ENCODE results near the gene TNFRSF18.
A peak's percentile ranks its signal among the peaks of the same experiment; 100 is the strongest.
"Not testable (repeated sequence)": the region's sequence is repeated elsewhere in the genome, so short reads cannot be mapped to it uniquely, and the experiment has no call there.

The TNFRSF18 gene, protein sequence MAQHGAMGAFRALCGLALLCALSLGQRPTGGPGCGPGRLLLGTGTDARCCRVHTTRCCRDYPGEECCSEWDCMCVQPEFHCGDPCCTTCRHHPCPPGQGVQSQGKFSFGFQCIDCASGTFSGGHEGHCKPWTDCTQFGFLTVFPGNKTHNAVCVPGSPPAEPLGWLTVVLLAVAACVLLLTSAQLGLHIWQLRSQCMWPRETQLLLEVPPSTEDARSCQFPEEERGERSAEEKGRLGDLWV

DNA sequence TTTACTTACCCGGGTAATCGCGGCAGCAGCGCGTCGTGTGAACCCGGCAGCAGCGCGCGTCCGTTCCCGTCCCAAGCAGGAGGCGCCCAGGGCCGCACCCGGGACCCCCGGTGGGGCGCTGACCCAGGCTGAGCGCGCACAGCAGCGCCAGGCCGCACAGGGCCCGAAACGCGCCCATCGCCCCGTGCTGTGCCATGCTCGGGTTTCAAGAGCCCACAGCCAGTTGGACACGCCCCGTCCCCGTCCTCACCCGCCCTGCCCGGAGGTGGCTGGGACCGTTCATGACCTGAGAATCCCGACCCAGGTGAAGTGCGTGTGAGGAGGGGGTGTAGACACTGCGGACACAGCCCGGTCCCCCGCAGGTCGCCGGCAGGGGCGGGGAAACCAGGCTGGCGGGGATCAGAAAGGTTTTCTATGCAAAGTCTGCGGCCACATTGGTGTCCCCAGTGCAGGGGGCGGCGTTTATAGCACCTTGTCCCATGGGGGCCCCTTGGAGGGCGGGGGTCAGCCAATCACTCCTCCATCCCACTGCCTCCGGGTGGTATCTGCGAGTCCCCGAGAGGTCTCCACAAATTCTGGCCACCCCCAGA is at the start of gene TNFRSF18:
Gene TNFRSF18 (minus strand): TSS at position 217 of the 590 bp plus-strand sequence. CDS start 21 bp downstream, at position 196.
- ATAC-seq = peak; percentile 9
- DNase-seq = peak; percentile 56

DNA sequence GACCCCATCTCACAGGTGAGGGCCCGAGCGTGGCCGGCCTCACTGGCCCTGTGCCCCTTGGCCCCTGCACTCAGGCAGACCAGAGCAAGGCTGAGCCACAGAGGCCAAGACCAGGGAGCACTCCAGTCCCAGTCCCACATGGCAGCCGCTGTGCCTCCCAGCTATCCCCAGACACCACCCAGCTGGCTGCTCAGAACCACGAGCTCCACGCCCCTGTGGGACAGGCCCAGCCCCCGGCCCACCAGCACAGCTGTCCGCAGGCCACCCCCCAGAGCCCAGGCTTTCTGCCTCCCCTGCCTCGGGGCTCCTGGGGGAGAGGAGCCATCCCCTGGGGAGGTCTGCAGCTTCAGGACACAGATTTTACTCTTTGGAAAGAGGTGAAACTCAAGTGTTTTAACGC is 49.2 kb upstream of the TNFRSF18 start:
- ATAC-seq (no peak), DNase-seq (no peak)

DNA sequence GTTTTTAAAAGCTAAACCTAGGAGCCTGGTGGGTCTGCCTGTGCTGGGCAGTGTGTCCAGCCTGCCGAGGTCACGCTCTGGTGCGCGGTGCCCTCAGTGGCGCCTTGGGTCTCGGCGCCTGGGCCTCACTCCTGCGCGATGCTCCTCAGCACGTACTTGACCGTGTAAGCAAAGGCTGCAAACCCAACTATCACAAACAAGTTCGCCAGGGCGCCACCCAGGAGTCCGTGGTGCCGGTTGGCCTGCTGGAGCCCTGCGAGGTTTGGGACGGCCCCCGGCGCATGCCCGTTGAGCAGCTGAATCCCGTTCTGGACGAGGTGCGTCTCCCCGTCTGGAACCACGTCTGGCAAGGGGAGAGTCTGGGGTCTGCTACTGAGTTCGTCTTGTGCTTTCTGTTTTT is 48.7 kb upstream of the TNFRSF18 start:
- DNase-seq (no peak), ATAC-seq (no peak)

DNA sequence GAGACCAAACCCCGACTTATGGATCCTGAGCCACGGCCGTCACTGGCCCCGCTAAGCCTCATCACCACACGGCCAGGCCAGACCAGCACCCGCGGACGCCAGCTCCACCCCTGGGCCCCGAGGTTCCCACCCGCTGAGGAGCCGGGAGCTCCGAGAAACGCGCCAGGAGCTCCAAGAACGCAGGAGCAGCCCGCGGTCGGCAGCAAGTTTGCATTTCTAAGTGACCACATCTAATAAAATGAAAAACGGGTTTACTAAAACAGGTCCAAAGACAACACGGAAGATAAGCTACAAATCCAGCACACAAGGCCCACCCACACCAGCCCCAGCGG is 48.2 kb upstream of the TNFRSF18 start:
- DNase-seq (no peak), ATAC-seq (no peak)

DNA sequence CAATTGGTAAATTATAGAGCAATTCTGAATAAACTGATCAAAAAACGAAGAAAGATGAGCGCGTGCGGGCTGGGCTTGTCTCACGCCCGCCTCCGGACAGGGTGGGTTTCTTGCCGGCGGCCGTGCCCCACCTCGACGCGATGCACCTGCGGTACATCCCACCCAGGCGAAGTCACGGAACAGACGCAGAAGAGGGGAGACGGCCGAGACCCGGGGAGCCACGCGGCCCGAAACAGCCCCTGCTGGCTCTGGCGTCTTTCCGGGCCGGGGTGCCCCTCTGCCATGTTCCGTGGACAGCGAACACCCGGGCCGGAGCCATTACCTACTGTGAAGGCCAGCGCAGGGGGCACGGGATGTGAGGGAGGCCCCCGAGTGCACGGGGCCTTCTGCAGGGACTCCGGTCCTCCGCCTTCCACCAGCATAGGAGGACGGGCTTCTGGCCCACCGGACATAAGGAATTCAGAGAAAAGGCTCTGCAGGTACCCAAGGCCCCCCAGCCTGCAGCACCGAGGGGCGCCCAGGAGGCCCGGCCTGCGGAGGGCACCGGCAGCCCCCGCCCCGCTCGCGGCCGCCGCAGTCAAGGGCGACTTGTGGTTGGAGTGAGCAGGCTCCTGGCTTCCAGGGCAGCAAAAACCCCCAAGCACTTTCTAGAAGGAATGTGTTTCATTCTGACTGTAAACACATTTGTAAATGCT is 47.7 kb upstream of the TNFRSF18 start:
- ATAC-seq (no peak), DNase-seq (no peak)

DNA sequence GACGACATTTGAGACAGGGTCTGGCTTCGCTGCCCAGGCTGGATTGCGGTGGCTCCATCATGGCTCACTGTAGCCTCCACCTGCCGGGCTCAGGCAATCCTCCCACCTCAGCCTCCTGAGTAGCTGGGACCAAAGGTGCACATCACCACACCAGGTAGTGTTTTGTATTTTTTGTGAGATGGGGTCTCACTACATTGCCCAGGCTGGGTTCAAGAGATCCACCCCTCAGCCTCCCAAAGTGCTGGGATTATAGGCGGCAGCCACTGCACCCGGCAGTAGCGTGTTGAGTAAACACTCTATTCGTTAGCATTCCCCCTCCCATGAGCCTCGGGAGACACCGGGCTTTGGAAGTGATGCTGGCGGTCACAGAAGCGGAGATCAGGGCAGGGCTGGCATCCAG is 46.9 kb upstream of the TNFRSF18 start:
- DNase-seq = no peak
- no peak for ATAC-seq

DNA sequence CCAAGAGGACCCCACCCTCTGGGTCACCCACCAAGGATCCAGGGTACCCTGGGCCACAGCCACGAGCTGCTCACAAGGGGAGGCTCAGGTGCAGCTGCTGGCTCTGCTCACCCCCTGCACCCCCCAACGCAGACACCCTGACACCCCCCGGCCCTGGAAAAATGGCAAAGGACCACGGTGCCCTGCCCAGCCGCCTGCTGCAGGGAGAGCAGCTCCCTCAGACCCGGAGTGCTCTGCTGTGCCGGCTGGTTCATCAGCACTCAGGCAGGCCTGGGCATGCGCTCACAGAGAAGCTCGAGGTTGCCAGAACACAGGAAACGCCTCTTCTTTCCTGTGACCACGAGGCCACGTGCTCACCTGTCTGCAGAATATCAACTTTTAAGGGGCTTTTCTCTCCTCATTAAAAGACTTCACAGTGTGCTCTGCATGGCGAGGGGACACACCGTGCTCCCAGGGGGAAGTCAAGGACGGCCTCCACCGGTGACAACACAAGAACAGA is 44.4 kb upstream of the TNFRSF18 start:
- ATAC-seq (peak; percentile 74), DNase-seq (peak; percentile 65)

DNA sequence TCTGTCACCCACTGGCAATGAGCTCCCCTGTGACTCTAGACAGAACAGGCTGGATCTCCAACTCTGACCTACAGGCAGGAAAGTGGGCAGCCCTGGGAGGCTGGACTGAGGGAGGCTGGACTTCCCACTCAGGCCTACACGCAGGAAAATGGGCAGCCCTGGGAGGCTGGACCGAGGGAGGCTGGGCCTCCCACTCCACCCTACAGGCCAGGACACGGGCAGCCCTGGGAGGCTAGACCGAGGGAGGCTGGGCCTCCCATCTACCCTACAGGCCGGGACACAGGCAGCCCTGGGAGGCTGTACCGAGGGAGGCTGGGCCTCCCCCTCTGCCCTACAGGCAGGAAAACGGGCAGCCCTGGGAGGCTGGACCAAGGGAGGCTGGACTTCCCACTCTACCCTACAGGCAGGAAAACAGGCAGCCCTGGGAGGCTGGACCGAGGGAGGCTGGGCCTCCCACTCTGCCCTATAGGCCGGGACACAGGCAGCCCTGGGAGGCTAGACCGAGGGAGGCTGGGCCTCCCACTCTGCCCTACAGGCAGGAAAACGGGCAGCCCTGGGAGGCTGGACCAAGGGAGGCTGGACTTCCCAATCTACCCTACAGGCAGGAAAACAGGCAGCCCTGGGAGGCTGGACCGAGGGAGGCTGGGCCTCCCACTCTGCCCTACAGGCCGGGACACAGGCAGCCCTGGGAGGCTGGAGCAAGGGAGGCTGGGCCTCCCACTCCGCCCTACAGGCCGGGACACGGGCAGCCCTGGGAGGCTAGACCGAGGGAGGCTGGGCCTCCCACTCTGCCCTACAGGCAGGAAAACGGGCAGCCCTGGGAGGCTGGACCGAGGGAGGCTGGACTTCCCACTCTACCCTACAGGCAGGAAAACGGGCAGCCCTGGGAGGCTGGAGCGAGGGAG is 41.9 kb upstream of the TNFRSF18 start:
- not testable (repeated sequence) for DNase-seq, ATAC-seq

DNA sequence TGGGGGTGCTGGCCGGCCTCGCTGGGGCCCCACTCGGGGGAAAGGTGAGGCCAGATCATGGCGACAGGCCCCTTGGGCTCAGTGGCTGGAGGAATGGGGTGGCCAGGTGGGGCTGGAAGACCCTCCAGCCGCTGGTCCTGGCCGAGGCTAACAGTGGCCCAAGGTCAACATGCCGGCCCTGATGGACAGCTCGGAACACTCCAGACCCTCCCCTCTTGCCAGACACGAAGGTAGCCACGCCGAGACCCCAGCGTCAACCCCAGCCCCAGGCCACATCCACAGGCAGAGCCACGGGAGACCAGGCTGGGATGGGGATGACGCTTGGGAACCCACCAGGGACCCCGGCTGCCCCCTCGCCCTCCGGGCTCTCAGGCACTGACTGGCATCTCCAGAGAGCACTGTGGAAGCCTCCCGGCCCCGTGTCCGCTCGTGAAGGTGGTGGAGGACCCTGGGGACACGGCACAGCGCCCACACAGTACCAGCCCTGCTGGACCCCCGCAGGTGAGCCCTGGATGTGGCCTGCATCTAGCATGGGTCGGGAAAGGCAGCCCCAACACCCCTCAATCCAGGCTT is 41.0 kb upstream of the TNFRSF18 start:
- ATAC-seq = no peak
- no peak for DNase-seq

DNA sequence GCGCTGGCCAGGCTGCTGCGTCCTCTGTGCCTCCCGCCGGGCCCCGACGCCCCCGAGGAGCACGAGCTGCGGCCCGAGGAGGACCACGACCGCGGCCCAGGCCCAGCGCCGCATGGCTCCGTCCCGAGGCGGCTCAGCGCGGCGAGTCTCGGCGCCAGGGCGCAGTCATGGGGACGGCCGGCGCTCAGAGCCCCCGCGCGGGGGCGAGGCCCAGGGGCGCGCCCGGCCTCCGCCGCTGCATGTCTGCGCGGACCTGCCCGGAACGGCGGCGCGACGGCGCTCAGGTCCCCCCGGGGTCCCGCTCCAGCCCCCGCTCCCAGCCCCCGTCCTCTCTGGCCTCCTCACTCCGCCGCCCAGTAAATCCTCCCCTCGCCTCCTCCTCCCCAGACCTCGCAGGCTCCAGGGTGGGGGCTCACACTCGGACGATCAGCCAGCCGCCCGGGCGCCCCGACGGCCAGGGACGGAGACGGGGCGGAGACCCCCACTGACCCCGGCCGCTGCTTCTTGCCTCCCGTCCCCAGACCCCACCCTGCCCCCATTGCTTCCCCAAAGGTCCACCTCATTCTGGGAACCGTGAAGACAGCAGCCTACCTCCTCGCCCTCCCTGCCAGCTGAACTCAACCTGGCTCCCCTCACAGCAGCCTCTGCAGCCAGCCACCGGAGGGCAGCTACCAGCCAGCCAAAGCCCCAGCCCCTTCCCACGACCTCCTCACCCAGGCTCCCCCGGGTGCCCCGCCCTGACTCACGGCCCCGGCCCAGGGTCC is 40.4 kb upstream of the TNFRSF18 start, which contains the start of gene C1QTNF12:
Gene C1QTNF12 (minus strand): TSS at position 146 of the 764 bp plus-strand sequence. CDS start 32 bp downstream, at position 114.
- ATAC-seq (no peak), DNase-seq (no peak)

DNA sequence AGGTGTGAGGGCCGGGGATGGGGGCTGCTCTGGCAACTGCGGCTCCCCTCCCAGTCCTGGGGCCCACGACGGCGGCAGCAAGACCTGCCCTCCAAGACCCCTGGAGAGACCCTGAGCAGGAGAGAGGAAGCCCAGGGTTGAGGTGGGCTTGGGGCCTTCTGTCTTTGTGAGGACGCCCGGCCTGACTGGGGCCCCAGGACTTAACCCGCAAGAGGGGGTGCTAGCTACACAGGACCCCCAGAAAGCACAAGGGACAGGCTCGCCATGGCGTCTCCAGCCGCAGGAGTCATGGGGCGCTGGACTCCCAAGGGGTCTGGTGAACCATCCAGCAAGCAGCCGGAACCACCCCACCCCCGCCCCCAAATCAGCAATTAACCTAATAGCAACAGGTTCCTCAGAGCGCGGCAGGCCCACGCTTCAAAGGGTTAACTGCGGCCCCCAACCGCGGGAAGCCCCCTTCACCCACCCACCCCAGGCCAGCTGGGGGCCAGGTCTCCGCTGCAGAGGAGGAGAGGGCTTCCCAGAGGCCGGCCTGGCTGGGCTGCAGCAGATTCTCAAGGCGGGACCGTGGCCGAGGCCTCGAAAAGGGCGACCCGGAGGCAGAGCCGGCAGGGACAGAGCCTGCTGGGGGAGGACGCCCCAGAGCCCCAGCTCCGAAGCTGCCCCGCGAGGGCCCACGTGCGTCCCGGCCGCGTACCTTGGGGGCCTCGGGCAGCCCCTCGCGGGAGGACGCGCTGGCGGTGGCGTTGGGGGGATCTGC is 39.6 kb upstream of the TNFRSF18 start:
- no peak for DNase-seq
- ATAC-seq = no peak

DNA sequence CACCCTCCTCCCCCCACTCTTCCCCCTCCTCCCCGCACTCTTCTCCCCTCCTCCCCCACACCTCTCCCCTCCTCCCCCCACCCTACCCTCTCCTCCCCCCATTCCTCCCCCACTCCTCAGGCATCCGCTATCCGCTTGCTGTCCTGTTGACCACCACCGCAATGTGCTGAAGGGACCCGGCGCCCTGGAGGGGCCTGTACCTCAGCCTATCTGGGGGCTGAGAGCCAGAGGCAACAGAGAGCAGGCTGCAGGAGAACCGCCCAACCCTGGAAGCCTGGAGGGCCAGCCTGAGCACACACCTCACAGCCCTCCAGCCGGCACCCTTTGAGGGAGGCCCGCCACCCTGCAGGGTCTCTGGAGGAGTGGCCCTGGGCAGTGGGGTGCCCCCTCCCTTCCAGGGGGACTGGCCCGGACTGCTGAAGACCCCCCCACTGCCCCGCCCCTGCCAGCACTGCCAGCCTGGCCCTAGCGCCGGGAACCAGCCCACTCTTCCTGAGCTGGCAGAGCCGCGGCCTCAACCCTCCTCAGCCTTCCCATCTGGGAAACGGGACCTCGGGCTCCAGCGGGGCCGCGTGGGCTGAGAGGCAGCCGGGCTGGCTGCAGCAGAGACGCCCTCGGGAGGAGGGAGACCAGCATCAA is 38.9 kb upstream of the TNFRSF18 start:
- DNase-seq = no peak
- ATAC-seq = no peak

DNA sequence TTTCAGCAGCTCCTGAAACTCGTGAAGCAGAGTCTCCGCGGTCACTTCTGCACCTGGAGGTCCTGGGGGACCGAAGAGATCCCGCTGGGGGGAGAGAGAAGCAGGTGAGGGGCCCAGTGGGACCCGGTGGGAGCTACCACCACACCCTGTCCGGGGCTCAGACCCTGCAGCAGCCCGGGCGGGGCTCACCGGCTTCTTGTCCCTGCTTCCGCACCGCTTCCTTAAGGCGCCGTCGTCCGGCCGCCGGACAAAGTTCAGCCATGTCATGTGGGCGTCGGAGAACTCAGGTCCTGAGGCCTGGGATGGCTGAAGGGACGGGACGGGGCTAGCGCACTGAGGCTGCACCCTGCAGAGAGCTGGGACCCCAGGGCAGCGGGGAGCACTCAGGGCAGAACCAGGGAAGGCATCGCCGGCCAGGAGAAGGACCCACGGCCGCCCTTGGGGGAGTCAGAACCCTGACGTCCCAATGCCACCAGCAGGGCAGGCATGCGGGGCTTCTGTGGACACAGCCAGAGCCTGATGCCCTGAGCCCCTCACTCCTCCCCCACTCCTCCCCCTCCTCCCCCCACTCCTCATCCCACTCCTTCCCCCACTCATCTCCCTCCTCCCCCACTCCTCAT is 37.9 kb upstream of the TNFRSF18 start:
- DNase-seq (no peak), ATAC-seq (no peak)

DNA sequence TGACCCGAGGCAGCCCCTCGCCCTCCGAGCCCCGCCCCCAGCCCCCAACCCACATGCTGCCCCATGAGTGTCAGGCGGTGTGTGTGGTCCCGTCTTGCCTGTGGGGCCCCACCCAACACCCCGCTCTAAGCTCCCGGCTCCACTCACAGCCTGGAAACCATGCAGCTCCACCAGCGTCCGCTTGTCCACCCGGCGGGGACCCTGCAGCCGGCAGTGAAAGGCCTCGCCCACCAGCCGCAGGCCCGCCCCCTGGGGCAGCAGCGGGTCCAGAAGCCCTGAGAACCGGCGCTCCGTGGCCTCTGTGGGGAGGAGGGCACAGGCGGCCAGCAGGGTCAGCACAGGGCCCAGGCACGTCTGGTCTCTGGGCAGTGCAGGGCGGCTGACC is 37.4 kb upstream of the TNFRSF18 start:
- no peak for DNase-seq
- no peak for ATAC-seq

DNA sequence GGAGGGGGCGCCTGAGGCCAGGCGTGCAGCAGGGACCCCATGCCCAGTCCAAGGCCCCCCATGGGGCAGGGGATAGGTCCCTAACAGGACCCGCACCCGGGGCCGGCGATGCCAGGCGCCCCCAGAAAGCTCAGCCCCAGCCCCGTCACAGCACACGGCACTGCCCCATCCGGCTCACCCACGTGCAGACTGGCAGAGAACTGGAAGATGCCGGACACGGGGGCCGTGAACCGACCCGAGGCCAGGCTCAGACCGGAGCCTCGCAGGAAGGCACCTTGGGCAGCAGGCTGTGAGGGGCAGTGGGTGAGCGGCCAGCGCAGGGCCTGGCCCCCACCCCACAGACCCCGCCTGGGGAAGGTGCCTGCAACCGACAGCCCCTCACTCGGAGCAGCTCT is 36.9 kb upstream of the TNFRSF18 start:
- ATAC-seq (no peak), DNase-seq (no peak)

DNA sequence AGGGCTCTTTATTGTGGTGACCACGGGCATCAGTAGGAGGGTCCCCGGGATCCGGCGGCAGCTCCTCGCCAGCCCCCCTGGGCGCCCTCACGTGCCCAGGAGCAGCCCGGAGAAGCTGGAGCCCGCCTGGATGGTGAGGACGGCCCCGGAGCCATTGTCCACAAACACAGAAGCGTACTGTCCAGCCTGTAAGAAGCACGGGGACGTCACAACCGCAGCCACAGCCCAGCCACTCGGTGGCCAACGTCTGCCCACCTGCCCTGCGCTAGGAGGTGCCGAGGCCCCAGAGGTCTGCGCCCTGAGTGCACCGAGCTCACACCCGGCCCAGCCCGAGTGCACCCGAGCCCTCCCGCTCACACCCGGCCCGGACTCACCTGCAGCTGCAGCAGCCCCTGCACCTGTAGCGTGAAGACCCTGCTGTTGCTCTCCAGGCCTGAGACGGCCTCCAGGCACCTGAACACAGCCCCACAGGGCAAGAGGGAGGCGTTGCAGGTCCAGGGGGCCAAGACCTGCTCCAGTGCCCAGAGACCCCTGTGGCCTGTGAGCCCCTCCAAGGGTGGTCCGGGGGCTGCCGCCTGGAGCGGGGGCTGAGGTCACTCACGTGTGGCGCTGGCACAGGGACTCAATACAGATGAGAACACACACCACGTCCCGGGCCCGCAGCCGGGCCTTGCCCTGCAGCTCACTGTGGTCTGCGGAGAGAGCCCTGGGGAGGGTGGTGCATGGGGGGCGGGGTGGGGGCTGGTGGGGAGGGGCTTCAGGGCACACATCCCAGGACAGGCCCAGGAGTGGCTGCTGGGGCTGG is 36.3 kb upstream of the TNFRSF18 start:
- ATAC-seq (no peak), DNase-seq (no peak)

DNA sequence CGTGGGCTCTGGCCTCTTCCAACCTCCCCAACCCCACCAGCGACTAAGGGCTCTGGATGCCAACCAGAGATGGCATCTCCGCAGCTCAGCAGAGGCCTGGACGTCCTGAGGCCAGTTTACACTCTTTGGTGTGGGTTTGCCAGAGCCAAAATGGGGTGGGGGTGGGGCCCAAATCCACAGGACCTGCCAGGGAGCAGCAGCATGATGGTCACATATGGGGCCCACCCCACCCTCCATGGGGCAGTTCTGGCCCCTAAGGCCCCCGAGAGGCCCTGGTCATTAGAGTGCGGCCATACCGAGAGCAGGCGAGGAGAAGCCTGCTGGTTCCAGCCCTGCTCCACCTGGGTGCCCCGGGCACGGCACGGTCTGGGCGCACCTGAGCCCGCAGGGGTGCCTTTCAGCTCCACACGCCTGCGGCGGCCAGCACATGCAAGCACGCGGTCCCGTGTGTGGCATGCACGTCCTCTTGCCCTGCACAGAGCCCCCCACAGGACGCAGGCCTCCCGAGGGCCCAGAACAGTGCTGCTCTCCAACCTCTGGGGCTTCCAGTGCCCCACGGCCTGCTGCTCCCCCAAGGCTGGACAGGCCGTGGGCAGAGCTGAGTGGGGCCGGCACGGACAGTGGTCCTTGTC is 35.3 kb upstream of the TNFRSF18 start:
- ATAC-seq (no peak), DNase-seq (no peak)

Data from stimulated activated naive CD8-positive, alpha-beta T cell treated with anti-CD3 and anti-CD28 coated beads, Interleukin-15, Interleukin-2, amounts not matched to agents 100 U/mL and 50 U/mL, for 24 hours (primary cell).